PC-9 (cell line): ENCODE results near the gene INO80E. TPM values are rescaled to one million over a fixed set of nuclear protein-coding genes. Genes with fewer than 3 reads are reported as not detected.

Experiments used
- BruUV-seq: library from RNA; stranded (reverse); fragments of 400-500 nt; replicated peaks from 2 replicates; lab custom pipeline; 2021; lab: Mats Ljungman, UMichigan
- CTCF ChIA-PET: fragments of 300-600 bp; sonication (Branson Sonifier 250); formaldehyde crosslinking; loops from one replicate; lab custom pipeline; 2022; ENCODE audit warnings: antibody characterized with exemption; lab: Charles Lee
- POLR2A ChIA-PET: fragments of 300-600 bp; sonication (Branson Sonifier 250); formaldehyde crosslinking; loops from one replicate; lab custom pipeline; 2022; ENCODE audit warnings: antibody characterized with exemption; ENCODE audit not compliant: unreplicated experiment; lab: Charles Lee
- DNase-seq, 2 experiments: peaks; one replicate each; pipeline versions ENCODE4 v3.0.0 to v3.0.0-alpha.2; 2015 to 2022; ENCODE audit warnings: mixed read lengths in 1 of 2
- H2AFZ ChIP-seq: fragments of 200-600 bp; sonication (generic); 2 replicates; pipeline ENCODE4 v1.8.1; 2017; ENCODE audit warnings: antibody characterized with exemption
- H3F3A ChIP-seq: fragments of 200-600 bp; sonication (generic); 2 replicates; pipeline ENCODE4 v1.8.1; 2017; ENCODE audit warnings: antibody characterized with exemption, mild to moderate bottlenecking, low read depth; ENCODE audit not compliant: insufficient read depth
- H3K27ac ChIP-seq: fragments of 200-600 bp; sonication (generic); 2 replicates; pipeline ENCODE4 v1.6.1; 2016; ENCODE audit warnings: mixed run types
- H3K27me3 ChIP-seq: fragments of 200-600 bp; sonication (generic); 2 replicates; pipeline ENCODE4 v1.6.1; 2016; ENCODE audit warnings: low read depth, mixed run types; ENCODE audit not compliant: insufficient read depth
- H3K36me3 ChIP-seq: fragments of 200-600 bp; sonication (generic); 2 replicates; pipeline ENCODE4 v1.6.1; 2016; ENCODE audit warnings: low read depth, mixed run types
- H3K4me1 ChIP-seq: fragments of 200-600 bp; sonication (generic); replicated peaks from 2 replicates; pipeline ENCODE4 v1.6.1; 2016; ENCODE audit warnings: mixed run types; ENCODE audit not compliant: insufficient read depth
- H3K4me2 ChIP-seq: fragments of 200-600 bp; sonication (generic); 2 replicates; pipeline ENCODE4 v1.6.1; 2017; ENCODE audit warnings: mixed run types
- H3K4me3 ChIP-seq: fragments of 200-600 bp; sonication (generic); 2 replicates; pipeline ENCODE4 v1.6.1; 2016; ENCODE audit warnings: mixed run types
- H3K79me2 ChIP-seq: fragments of 200-600 bp; sonication (generic); 2 replicates; pipeline ENCODE4 v1.6.1; 2017; ENCODE audit warnings: low read depth, mixed run types
- H3K9me2 ChIP-seq: fragments of 200-600 bp; sonication (generic); 2 replicates; pipeline ENCODE4 v1.8.1; 2017; ENCODE audit warnings: mild to moderate bottlenecking; ENCODE audit not compliant: insufficient read depth
- H3K9me3 ChIP-seq: fragments of 200-600 bp; sonication (generic); 2 replicates; pipeline ENCODE4 v1.8.1; 2016; ENCODE audit warnings: low read depth; ENCODE audit not compliant: insufficient read depth
- H4K20me1 ChIP-seq: fragments of 200-600 bp; sonication (generic); 2 replicates; pipeline ENCODE4 v1.8.1; 2017; ENCODE audit not compliant: insufficient read depth
- EZH2 ChIP-seq: fragments of 200-600 bp; sonication (generic); IDR thresholded peaks from 2 replicates; pipeline ENCODE4 v1.8.0; 2017; ENCODE audit warnings: antibody characterized with exemption, low read depth
- intact Hi-C: fragments of 100-400 bp; cut with micrococcal nuclease; formaldehyde crosslinking; loops from one replicate; pipeline ENCODE4 v1.10.0; 2022; ENCODE audit not compliant: unreplicated experiment
- total RNA-seq: library from RNA; stranded (reverse); gene quantifications from 2 replicates; pipeline ENCODE4 v1.2.3, GENCODE V29; 2021
- TF ChIP-seq, protein P1 (sequence below): fragments of 200-600 bp; sonication (generic); conservative IDR thresholded peaks from 2 replicates; pipeline ENCODE4 v1.6.1; 2017; ENCODE audit warnings: mixed run types, antibody characterized with exemption, mild to moderate bottlenecking, moderate library complexity

INO80E gene
- total RNA-seq, 1 experiment from 2014 or later = 102 TPM

DNA sequence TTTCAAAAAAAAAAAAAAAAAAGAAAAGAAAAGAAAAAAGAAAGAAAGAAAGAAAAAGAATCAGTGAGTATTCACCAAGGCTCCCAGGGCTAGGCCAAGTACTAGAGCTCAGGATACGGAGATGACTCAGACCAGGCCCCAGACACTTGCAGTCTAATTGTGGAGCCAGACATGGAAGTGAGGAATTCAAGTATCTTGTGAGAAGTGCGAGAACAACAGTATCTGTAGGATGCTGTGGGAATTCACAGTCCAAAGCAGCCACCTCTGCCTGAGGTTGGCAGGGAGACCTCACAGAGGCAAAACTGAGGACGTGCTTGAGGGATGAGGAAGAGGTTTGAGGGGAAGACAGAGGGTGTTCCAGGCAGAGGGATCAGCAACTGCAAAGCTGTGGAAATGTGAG, 55.5 kb downstream of the INO80E start:
- Histone ChIP-seq H4K20me1 (no peaks in the 10 kb centered on the region), H2AFZ (no peak overlapping the region), H3K4me1 (peaks cover 20% of the 10 kb centered on the region), H3K9me3 (no peaks in the 10 kb centered on the region), H3K4me3 (no peak overlapping the region), H3K4me2 (no peak overlapping the region), H3K36me3 (no peaks in the 10 kb centered on the region), H3K27ac (no peak overlapping the region), H3F3A (peaks cover 46% of the 10 kb centered on the region), H3K9me2 (no peaks in the 10 kb centered on the region), H3K79me2 (peaks cover 6% of the 10 kb centered on the region), H3K27me3 (no peaks in the 10 kb centered on the region)
- DNase-seq = peak in 1 of 2 experiments; percentile 34
- TF ChIP-seq EZH2 = no peak
- TF ChIP-seq, protein P1, sequence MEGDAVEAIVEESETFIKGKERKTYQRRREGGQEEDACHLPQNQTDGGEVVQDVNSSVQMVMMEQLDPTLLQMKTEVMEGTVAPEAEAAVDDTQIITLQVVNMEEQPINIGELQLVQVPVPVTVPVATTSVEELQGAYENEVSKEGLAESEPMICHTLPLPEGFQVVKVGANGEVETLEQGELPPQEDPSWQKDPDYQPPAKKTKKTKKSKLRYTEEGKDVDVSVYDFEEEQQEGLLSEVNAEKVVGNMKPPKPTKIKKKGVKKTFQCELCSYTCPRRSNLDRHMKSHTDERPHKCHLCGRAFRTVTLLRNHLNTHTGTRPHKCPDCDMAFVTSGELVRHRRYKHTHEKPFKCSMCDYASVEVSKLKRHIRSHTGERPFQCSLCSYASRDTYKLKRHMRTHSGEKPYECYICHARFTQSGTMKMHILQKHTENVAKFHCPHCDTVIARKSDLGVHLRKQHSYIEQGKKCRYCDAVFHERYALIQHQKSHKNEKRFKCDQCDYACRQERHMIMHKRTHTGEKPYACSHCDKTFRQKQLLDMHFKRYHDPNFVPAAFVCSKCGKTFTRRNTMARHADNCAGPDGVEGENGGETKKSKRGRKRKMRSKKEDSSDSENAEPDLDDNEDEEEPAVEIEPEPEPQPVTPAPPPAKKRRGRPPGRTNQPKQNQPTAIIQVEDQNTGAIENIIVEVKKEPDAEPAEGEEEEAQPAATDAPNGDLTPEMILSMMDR = no peak
- ChIA-PET CTCF (interaction anchor here (1.1 kb wide), 1 partner anchor 12 kb away, joined by 3 read pairs; no protein-coding TSS in a partner anchor), POLR2A (interaction anchor here (0.5 to 0.7 kb wide), 4 partner anchors 16 to 95 kb away, joined by 3 to 32 read pairs (median 18); no protein-coding TSS in a partner anchor)
- intact Hi-C loops = loop anchor here (5.0 kb wide), 1 partner anchor 356 kb away; the partner anchor contains the start of gene ZNF771
- no TSS peak for BruUV-seq

GRCh38 chr16:30052671-30053372, 56.8 kb downstream of the INO80E start:
- Histone ChIP-seq H2AFZ (peak overlapping the region; percentile 70), H3K27ac (peak overlapping the region; percentile 28), H3K36me3 (no peaks in the 10 kb centered on the region), H3K9me3 (no peaks in the 10 kb centered on the region), H3K4me2 (peak overlapping the region; percentile 95), H3K4me1 (peaks cover 20% of the 10 kb centered on the region), H3F3A (peaks cover 48% of the 10 kb centered on the region), H4K20me1 (no peaks in the 10 kb centered on the region), H3K27me3 (no peaks in the 10 kb centered on the region), H3K4me3 (peak overlapping the region; percentile 66), H3K9me2 (no peaks in the 10 kb centered on the region), H3K79me2 (peaks cover 6% of the 10 kb centered on the region)
- intact Hi-C loops = loop anchor here (1.0 to 5.0 kb wide), 2 partner anchors 11 to 354 kb away; partner anchors contain the start of gene ZNF771
- no TSS peak for BruUV-seq
- ChIA-PET POLR2A (interaction anchor here (0.6 to 0.8 kb wide), 4 partner anchors 37 to 606 kb away, joined by 3 to 4 read pairs (median 4); no protein-coding TSS in a partner anchor), CTCF (interaction anchor here (0.6 kb wide), 1 partner anchor 414 kb away, joined by 9 read pairs; no protein-coding TSS in a partner anchor)
- peak; percentile 83 to 98 for DNase-seq
- TF ChIP-seq, protein P1 = no peak
- no peak for TF ChIP-seq EZH2

DNA sequence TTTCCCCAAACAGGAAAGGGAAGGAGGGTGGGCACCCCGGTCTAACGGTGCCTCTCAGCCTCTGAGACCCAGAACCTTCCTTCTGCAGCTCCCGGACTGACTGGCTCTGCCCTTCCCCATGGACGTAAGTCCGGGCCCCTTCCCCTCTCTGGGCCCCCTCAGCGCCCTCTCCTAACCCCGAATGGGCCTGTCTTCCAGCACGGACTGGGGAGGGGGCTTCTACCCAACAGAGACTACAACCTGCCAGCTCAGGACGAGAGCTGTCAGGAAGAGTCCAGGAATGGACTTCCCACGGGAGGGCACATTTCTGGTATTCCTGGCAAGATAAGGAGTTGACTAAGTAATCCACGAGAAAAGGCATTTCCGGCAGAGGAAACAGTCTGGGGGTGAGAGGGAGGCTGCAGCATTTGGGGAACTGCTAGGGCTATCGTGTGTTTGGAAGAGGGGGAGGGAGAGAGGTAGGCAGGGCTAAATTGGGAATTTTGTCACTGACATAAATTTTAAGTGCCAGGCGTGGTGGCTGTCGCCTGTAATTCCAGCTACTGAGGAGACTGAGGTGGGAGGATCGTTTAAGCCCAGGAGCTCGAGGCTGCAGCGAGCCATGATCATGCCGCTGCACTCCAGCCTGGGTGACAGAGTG, 57.5 kb downstream of the INO80E start:
- DNase-seq = peak; percentile 64 to 72
- H3F3A ChIP-seq = peaks cover 54% of the 10 kb centered on the region
- no peaks in the 10 kb centered on the region for H3K36me3 ChIP-seq
- peak overlapping the region; percentile 66 for H3K4me3 ChIP-seq
- H3K27ac ChIP-seq = peak overlapping the region; percentile 28
- peaks cover 20% of the 10 kb centered on the region for H3K4me1 ChIP-seq
- TF ChIP-seq EZH2 = no peak
- TF ChIP-seq, protein P1 = no peak
- H4K20me1 ChIP-seq = no peaks in the 10 kb centered on the region
- intact Hi-C loops = loop anchor here (1.0 to 5.0 kb wide), 2 partner anchors 11 to 354 kb away; partner anchors contain the start of gene ZNF771
- H3K9me2 ChIP-seq = no peaks in the 10 kb centered on the region
- ChIA-PET POLR2A (interaction anchor here (0.6 to 0.7 kb wide), 4 partner anchors 36 to 605 kb away, joined by 3 to 4 read pairs (median 4); no protein-coding TSS in a partner anchor), CTCF (interaction anchor here (0.5 to 0.6 kb wide), 2 partner anchors 311 to 414 kb away, joined by 3 to 9 read pairs; no protein-coding TSS in a partner anchor)
- peak overlapping the region; percentile 70 for H2AFZ ChIP-seq
- peak overlapping the region; percentile 95 for H3K4me2 ChIP-seq
- BruUV-seq = TSS peak; percentile 42
- H3K79me2 ChIP-seq = peaks cover 6% of the 10 kb centered on the region
- no peaks in the 10 kb centered on the region for H3K9me3 ChIP-seq
- no peaks in the 10 kb centered on the region for H3K27me3 ChIP-seq
